ENCODE data around the gene SREBF2.
A peak's percentile ranks its signal among the peaks of the same experiment; 100 is the strongest.
"Not testable (repeated sequence)": the region's sequence is repeated elsewhere in the genome, so short reads cannot be mapped to it uniquely, and the experiment has no call there.

SREBF2 gene

GRCh38 chr22:41842996-41843970, 10.4 kb downstream of the SREBF2 start:
- DNase-seq, result peak; percentile 18

- DNase-seq, result peak; percentile 44
These were observed 11.1 kb downstream of the SREBF2 start for GRCh38 chr22:41844036-41844435.

GRCh38 chr22:41844513-41844912, 11.6 kb downstream of the SREBF2 start:
- peak; percentile 45 for DNase-seq

- peak; percentile 94 for DNase-seq
These were observed 12.7 kb downstream of the SREBF2 start for GRCh38 chr22:41845380-41846267.

GRCh38 chr22:41846268-41846987, 13.5 kb downstream of the SREBF2 start:
- no peak for DNase-seq

- DNase-seq, result no peak
These were observed 14.4 kb downstream of the SREBF2 start for GRCh38 chr22:41847300-41847699.

- DNase-seq, result peak; percentile 88
These were observed 15.6 kb downstream of the SREBF2 start for GRCh38 chr22:41848468-41848867.

GRCh38 chr22:41856469-41856868, 23.6 kb downstream of the SREBF2 start:
- DNase-seq, result no peak

- DNase-seq, result peak; percentile 70
These were observed 24.4 kb downstream of the SREBF2 start for GRCh38 chr22:41857155-41857859.

GRCh38 chr22:41857860-41858199, 24.9 kb downstream of the SREBF2 start:
- DNase-seq, result no peak

- DNase-seq, result no peak
These were observed 29.2 kb downstream of the SREBF2 start for GRCh38 chr22:41862160-41862529.

- no peak for DNase-seq
These were observed 29.8 kb downstream of the SREBF2 start for GRCh38 chr22:41862530-41863266.

GRCh38 chr22:41863472-41863871, 30.6 kb downstream of the SREBF2 start:
- no peak for DNase-seq

- no peak for DNase-seq
These were observed 35.7 kb downstream of the SREBF2 start for GRCh38 chr22:41868556-41868955.

- not testable (repeated sequence) for DNase-seq
These were observed 37.2 kb downstream of the SREBF2 start for GRCh38 chr22:41870081-41870480.

- DNase-seq, result no peak
These were observed 37.9 kb downstream of the SREBF2 start for GRCh38 chr22:41870786-41871185.

GRCh38 chr22:41873391-41873790, 40.5 kb downstream of the SREBF2 start:
- no peak for DNase-seq

- DNase-seq, result no peak
These were observed 41.2 kb downstream of the SREBF2 start for GRCh38 chr22:41874090-41874489.

- no peak for DNase-seq
These were observed 42.8 kb downstream of the SREBF2 start for GRCh38 chr22:41875531-41876270.

GRCh38 chr22:41876275-41876674, 43.4 kb downstream of the SREBF2 start:
- no peak for DNase-seq

- DNase-seq, result no peak
These were observed 43.8 kb downstream of the SREBF2 start for GRCh38 chr22:41876675-41877074.

Data from OCI-M1 (cell line).